ENCODE data around the gene TRAF2. TPM values are rescaled to one million over a fixed set of nuclear protein-coding genes. Genes with fewer than 3 reads are reported as not detected.
A peak's percentile ranks its signal among the peaks of the same experiment; 100 is the strongest.

TRAF2 gene
- total and polyA plus RNA-seq, 9 of the 15 experiments (the other 6 are each of a cell fraction or from before 2014, with no cell fraction given): 0.24 to 45.2 (median 18.0) TPM

GRCh38 chr9:136965771-136966484 lies 79.6 kb downstream of the TRAF2 start (continued):
- TF ChIP-seq MGA (IDR thresholded peaks at IDR 0.05): 0 out of 2 replicates have a peak, but pooled peaks have one; percentile 9
- TF ChIP-seq ATF1 (CRISPR knock-in tag; IDR thresholded peaks at IDR 0.05): no peak
- TF ChIP-seq ATF1 (tag; IDR thresholded peaks at IDR 0.05): peak; percentile 50; the same call in 1 of the 2 replicates
- TF ChIP-seq HDAC1 (IDR thresholded peaks at IDR 0.05): no peak
- TF ChIP-seq USF2 (CRISPR knock-in tag; IDR thresholded peaks at IDR 0.05): peak; percentile 74
- no peak for TF ChIP-seq RERE (CRISPR knock-in tag; IDR thresholded peaks at IDR 0.05; ENCODE audit: borderline replicate concordance)
- TF ChIP-seq L3MBTL2 (IDR thresholded peaks at IDR 0.05): peak; percentile 71
- TF ChIP-seq CEBPB (tag; IDR thresholded peaks at IDR 0.05): no peak
- TF ChIP-seq SPI1 (IDR thresholded peaks at IDR 0.05; ENCODE audit: borderline replicate concordance, low read depth, low read length): no peak
- no peak for TF ChIP-seq ZNF3 (CRISPR knock-in tag; IDR thresholded peaks at IDR 0.05)
